HG03196 (cell line): Measurements from ENCODE around the gene POU6F1.

Source experiments
- ATAC-seq: cut with Tn5 transposase; IDR thresholded peaks from one replicate; pipeline ENCODE4 v1.9.1; 2021; ENCODE audit not compliant: unreplicated experiment

Gene POU6F1

GRCh38 chr12:51197736-51198567 is 19.9 kb downstream of the POU6F1 start:
- ATAC-seq = no peak

- no peak for ATAC-seq
Measured at GRCh38 chr12:51196547-51196946, 21.3 kb downstream of the POU6F1 start.

GRCh38 chr12:51195841-51196240 is 22.0 kb downstream of the POU6F1 start:
- ATAC-seq = no peak

- ATAC-seq = no peak
Measured at GRCh38 chr12:51192284-51192671, 25.6 kb downstream of the POU6F1 start.

DNA sequence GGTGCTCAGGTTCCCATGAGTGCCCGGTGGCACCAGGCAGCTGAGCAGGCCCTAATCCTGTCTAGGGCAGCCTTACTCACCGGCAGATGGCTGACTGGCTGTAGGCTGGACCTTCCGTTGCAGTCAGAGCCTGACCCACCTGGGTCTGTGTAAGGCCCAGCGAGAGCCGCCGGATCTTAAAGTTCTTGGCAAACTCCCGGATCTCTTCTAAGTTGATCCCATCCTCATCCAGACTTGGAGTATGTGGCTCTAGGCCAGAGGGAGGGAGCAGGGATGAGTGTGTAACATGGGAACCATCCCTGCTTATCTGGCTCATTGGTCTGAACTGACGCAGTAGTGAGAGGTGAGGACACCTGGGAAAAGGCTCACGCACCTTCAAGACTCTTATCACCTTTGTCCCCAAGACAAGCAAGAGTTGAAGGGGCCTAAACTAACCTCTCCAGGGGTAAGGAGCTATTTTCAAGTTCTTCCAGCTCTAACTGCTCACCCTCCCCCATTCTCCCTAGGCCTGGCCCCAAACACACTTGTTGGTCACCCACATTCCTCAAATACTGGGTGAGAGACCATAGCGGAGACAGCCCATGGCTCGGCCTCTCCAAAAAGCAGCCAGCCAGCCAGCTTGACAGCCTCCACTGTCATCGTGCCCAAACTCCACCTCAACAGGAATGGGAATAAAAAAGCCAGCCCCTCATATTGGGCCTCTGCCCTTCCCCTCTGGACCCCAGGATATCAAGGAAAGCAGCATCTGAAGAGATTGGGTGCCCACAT is 26.2 kb downstream of the POU6F1 start:
- ATAC-seq = no peak

DNA sequence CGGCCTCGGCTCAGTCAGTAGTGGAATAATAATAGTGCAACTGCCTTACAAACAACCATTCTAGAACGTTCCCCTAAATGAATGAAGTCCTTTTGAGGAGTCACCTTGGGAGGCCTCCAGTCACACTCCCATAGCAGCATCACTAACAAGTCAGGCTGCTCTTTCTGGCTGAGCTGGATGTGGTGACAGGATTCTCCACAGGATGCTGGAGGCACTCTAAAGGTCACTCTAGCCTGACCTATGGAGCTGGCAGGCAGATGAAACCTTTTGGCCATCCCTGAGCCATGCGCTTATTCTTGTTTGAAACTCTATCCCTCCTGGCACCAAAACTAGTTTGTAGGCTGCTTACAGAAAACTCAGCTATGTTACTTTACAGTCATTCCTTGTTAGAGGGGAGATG is 27.0 kb downstream of the POU6F1 start:
- no peak for ATAC-seq

DNA sequence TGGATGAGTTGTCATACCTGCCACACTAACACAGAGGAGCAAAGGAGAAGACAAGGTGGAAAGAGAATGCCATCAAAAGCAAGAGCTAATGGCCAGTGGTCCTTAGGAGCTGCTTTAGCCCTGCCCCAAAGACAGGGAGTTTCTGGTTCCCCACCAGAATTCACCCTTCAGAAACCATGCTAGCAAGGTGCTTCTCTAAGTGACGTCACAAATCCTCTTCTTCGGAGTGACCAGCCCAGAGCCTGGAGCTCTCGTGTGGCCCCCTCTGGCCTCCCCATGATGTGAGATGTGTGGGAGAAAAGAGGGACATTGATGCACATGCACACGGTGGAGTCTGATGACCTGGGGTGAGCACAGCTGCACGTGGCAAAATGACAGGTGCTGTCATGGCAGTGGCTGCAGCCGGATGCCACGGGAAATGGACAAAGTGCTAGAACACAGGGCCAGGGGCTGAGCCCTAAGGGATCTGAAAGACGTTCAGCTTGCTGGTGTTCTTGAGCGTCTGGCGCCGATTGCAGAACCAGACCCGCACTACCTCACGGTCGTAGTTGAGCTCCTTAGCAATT is 28.0 kb downstream of the POU6F1 start:
- ATAC-seq = no peak

DNA sequence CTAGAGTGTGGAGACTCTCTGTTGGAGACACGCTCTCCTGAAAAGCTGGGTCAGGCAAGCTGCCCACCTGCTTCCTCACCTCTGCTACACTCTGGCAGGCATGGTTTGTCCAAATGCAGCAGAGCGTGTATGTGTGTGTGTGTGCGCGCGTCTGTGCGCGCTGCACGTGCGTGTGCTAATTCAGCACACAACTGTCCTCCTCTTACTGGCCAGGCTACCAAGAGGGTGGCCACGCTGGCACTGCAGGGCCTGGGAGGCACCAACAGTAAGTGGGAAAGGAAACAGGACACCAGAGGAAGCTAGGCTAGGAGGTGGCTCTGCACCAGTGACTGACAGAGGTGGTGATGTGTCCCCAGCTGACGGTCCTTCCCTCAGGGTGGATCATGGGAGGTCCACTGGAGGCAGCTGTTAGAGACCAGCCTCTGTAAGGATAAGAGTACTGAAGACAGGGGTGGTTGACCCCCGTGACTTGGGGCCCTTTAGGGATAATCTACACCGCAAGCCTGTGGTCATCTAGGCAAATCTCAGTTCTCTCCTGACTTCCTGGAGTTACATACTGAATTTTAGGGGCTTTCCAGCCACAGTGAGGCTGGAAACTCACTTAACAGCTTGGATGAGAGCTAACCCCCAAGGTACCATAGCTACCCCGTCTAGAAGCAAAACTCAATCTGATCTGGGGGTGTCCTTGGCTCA is 29.4 kb downstream of the POU6F1 start:
- ATAC-seq = no peak

DNA sequence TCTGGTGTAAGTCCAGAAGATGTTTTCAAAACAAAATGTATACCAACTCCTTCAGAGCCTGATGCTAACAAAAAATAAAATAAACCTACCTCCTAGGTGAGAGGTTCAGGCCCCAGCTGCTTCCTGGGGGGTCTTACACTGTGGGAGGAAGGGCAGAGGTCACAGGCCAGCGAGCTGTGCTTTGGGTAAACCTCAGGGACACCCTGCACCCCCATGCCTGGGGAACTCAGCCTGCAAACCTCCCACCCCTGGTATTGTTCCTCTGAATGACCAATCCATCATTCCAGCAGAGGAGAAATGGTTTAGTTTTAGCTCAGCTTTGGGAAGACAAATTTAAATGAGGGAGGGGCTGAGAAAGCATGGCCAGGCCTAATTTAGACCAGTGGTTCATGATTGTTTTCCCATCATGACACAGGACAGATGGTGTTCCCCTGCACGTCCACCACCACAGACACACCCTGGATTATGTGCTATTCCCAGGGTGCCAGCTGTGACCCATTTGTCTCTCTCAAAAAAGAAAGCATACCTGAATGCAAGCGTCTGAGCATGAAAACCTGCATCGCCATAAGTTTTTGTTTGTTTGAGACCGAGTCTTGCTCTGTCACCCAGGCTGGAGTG is 30.4 kb downstream of the POU6F1 start:
- no peak for ATAC-seq

DNA sequence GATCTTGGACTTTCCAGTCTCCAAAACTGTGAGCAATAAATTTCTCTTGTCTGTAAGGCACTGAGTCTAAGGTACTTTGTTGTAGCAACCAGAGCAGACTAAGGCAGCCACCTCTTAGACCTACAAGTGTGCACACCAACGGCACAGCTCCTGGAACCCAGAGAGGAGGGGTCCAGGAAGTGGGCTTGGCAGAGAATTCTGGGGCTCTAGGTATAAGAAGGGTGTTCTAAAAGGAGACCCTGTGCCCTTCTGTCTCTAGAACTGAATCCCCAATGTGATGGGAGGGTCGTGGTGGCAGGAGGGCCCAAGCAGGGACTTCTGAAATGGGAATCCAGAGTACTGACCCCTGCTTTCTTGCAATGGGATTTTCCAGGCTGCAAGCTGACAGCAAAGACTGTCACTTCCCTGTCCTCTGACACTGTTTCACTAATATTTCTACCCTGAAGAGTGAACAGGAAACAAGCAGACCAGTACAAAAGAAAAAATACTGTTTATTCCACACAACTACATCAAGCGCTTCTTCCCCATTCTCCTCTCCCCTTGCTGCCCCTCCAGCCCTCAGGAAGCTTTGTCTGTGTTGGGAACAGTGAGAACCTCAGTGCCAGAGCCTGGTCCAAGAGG is 31.3 kb downstream of the POU6F1 start:
- ATAC-seq = no peak

DNA sequence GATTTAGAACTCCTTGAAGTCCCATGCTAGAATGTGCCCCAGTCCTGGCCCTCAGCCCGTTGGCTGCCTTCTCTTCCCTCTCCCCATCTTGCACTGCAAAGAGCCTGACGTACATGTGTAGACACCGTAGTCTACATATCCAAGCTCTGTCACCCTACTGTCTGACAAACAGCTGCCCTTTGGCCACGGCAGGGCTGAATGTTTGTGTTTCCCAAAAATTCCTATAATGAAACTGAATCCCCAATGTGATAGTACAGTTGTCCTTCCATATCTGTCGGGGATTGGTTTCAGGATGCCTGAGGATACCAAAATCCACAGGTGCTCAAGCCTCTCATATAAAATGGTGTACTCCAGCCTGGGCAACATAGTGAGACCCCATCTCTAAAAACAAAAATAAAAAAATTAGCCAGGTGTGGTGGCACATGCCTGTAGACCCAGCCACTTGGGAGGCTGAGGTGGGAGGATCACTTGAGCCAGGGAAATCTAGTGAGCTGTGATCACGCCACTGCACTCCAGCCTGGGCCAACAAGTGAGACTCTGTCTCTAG is 32.6 kb downstream of the POU6F1 start:
- ATAC-seq = no peak

DNA sequence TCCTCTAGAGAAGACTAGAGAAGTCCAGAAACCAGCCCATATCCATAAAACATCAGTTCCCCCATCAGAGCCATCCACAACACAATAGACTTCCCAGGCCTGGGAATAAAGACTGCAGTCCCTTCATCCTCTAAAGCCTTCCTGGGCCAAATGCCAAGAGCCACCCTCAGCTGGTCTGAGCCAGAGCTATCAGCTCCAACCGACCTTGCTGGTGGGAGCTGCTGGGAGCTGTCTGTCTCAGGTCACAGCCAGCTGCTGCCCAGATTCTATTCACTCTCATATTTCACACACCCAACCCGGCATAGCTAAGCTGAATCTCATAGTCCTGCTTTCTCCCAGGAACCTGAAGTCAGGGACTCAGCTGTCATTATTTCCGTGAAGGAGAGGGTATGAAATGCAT is 34.0 kb downstream of the POU6F1 start:
- no peak for ATAC-seq

DNA sequence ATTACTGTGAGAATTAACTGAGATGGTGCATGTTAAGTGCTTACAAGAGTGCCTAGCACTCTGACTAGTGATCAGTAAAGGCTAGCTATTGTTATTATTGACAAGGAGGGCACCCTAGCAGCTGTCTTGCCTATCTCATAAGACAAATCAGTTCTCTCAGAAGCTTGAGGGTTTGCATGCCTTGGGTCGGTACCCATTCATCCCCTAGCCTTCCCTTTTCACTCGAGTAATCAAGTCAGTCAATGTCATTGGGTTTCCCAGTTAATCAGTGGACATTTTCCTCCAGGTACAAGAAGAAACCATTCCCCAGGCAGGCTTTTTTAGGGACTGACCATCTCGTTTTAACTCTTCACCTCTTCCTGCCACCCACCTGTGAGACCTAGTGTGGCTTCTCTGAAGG is 34.5 kb downstream of the POU6F1 start:
- no peak for ATAC-seq

DNA sequence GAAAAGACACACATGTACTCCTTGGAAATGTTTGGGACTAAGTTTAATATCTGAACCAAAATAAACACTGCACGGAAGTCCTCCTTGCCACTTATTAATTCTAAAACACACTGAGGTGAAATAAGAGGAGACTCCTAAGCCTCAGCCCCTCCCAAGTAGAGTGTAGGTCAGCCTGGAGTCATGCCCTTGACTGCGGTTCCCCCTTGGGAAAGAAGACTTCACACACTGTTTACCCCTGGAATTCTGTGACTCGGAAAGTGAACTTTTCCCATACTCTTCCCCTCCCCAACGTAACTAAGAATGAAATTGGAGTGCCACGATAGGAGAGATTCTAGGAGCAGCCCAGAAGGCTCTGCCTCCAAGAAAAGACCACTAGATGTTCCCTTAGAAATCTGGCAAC is 36.3 kb downstream of the POU6F1 start:
- no peak for ATAC-seq

DNA sequence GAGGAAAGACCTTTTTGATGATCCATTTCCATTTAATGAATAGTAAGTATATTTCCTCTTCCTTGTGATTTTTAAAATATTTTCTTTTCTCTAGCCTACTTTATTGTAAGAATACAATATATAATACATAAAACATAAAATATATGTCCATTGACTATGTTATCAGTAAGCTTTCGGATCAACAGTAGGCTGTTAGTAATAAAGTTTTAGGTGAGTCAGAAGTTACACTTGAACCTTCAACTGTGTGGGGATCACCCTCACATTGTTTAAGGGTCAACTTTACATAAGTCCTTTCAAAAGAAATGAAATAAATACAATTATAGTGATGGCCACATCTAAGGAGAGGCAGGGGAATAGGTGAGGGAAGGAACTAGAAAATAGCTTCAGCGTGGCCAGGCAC is 40.0 kb downstream of the POU6F1 start:
- no peak for ATAC-seq

GRCh38 chr12:51174501-51174900 is 43.4 kb downstream of the POU6F1 start:
- ATAC-seq = no peak

DNA sequence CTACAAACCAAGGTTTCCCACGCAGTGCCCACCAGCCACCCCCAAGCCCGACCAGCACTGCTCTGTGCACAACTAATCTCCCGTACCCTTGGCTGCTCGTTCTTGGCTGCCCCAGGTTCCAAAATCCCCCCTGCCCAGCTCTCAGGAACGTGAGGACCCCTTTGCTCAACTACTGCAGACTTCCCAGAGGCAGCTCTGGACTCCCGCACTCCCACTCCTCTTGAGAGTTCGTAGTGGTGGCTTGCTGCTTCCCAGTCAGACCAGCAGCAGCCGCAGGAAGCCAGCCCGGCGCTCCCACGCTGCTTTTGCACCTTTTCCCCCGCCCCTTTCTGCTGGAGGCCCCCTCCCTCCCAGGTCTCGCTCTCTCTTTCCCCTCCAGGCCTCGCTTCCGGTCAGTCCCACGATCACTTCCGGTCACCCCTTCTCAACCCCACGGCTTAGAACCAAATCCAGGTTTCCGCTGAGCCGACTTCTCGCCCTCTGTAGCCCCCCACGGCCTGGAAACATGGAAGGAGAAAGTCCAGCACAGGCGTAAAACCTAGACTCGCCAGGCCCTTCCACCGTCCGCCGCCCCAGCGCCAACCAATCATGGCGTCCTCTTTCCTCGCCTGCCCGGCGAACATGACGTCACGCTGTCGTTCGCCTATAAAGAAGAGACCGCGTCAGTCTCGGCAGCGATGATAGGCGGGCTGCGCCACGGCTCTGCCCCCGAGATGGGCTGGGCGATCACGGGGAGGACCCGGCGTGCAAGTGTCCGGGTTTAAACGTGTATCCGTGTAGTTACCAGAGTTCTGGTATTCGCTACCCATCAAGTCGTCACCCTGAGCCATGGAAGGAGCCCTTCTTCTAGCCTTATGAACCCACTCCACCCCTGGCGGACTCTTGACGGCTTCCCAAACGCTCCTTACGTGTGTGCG is 45.1 kb downstream of the POU6F1 start, which contains the start of gene TFCP2:
Gene TFCP2, minus strand, starts transcription at position 621 of the 917 bp plus-strand sequence. CDS start 713 bp downstream, outside the sequence.
- peak; percentile 81 for ATAC-seq

GRCh38 chr12:51171884-51172514 is 45.9 kb downstream of the POU6F1 start:
- ATAC-seq = peak; percentile 35

- no peak for ATAC-seq
Measured at GRCh38 chr12:51163795-51164194, 54.1 kb downstream of the POU6F1 start.
